ENCODE measurements around the gene OMP.

The OMP gene

DNA sequence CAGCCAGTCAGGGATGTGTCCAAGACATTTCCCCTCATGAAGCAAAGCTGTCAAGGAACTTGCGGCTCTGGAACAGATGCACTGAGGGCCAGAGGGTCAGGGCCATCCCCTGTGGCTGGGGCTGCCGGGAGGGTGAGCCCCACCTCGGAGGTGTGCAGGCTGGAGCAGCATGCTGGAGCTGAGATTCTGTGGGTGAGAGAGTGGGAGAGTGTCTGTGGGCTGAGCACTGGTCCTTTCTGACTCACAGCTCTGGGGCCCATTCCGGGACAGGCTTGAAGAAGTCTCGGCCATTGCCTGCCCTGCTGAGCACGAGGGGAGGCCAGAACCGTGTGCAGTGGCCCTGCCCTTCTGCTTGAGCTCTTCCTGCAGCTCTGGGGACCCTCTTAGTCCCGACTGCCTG, 2.1 kb downstream of the OMP start:
- no peak for DNase-seq (ENCODE audit: low read depth, low spot score)

DNA sequence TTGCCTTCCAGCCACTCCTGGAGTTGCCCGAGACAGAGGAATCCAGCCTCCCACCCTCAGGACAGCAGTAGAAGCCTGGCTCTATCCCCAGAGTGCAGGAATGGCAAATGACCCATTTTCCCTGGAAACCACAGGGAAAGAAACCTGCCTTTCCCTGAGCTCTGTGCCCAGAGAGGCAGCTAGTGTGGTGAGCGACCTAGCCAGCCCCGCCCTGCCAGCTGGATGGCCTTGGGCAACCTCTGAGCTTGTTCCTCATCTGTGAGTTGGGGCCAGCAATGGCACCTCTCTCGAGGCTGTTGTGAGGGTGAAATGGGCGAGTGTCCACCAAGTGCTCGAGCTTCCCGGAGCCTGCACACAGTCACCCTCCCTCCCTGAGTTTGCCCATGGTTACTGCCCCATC, 3.7 kb downstream of the OMP start:
- no peak for DNase-seq (ENCODE audit: low read depth, low spot score)

DNA sequence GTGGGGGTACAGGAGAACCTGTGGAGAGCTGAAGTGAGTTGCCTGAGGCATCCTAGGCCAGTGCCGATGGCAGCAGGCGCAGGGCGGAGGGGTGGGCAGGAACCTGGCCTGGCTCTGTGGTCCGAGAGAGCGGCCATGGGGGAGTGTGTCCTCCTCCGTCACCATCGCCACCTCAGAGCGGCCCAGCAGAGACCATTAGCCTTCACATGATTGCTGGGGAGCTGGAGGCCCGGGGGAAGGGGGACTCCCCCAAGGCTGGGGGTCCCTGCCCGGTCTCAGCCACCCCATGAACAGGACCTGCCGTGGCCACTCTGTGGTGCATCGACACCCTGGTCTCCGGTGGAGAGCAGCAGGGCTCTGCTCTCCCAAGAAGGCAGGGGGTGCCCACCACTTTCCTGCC, 4.1 kb downstream of the OMP start:
- no peak for DNase-seq (ENCODE audit: low read depth, low spot score)

DNA sequence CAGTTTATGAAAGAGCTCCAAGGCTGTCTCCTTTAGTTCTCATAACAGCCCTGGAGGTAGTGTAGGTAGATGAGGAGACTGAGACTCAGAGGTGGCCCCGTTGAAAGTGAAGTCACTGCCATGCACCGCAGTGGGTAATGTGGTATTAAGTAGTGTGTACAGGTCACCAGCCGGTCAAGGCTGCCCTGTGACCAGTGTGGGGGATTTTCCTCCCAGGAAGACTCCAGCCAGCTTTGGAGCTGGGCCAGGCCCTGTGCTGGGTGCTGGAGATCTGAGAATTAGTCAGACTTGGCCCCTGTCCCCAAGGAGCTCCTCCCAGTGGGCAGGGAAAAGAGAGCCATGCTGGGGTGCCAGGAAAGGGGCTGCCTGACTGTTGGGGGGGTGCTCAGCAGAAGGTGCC, 5.3 kb downstream of the OMP start:
- DNase-seq (ENCODE audit: low read depth, low spot score) = peak; percentile 56

DNA sequence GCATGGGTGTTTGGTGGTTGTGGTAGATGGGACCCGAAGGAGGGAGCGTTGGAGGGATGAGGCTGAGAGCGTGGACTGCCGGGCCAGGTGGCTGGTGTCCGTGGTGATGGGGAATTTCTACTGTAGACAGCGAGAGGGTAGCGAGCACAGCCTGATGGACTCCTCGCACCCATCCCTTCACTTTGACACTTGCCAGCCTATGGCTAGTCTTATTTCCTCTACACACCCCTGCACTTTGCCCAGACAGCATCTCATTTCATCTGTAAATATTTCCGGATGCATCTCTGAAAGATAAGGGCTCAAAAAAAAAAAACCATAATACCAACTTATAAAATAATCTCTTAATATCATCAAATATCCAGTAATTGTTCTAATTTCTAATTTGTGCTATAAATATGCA, 5.8 kb downstream of the OMP start:
- no peak for DNase-seq (ENCODE audit: low read depth, low spot score)

DNA sequence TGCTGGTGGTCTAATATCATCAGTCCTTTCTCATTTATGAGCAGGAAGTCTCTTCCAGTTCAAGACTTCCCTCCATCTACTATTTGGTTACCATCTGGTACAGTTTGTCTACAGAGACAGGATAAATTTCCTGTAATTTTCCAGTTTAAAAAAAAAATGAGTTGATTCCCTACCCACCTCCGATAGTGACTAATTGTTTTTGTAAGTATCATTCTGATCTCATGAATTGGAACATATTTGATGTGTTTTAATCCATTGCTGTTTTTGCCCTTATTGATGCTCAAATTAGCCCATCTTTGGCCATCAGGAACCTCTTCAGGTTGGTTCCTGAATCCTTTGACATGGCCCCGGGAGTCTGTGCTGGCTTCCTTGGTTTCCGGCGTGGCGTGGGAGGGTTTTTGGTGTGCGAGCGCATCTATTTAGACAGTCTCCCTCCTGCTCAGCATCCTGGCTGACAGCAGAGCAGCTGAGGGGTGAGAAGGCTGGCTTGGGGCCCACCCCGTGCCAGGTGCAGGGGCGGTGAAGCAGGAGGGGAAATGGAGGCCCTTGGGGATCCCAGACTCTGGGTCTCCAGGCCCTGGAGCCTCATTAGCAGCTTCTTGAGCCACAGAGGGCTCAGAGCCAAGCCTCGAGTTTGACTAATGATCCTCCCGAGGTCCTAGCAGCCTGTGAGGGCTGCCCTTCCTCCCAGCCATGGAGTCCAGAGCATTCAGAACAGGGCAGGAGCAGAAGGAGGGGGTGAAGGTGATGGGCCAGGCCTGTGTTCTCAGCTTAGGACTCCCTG, 6.8 kb downstream of the OMP start:
- no peak for DNase-seq (ENCODE audit: low read depth, low spot score)

DNA sequence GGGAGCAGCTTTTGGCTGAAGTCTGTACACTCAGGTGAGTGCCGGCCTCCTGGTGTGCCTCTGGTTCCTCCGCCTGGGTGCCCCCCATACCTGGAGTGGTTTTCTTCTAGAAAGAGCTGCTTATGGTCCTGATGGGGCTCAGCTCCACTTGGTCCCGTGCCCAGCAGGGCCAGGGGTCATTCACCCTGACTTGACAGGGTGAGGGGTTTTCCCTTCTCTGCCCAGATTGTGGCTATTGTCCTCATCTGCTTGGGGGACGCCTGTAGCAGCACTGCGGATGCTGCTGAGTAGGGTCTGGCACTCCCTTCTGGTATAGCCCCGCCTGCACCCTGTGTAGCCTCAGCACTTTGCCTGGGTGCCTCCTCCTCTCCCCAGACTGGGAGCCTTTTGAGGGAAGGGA, 8.2 kb downstream of the OMP start:
- no peak for DNase-seq (ENCODE audit: low read depth, low spot score)

DNA sequence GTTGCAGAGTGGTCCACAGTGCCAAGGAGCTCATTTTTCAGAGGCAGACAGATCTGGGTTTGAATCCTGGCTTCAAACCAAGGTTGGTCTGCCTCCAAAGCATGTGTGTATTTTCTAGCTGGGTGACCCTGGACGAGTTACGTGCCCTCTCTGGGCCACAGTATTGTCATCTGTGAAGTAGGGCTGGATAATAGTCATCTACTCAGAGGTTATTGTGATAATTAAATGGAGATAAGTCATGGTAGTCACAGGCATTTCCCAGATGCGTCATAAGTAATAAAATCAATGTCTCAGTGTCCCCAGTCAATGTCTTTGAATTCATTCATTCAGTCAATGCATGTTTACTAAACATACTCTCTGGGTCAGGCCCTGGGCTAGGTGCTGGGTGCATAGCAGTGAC, 8.6 kb downstream of the OMP start:
- no peak for DNase-seq (ENCODE audit: low read depth, low spot score)

DNA sequence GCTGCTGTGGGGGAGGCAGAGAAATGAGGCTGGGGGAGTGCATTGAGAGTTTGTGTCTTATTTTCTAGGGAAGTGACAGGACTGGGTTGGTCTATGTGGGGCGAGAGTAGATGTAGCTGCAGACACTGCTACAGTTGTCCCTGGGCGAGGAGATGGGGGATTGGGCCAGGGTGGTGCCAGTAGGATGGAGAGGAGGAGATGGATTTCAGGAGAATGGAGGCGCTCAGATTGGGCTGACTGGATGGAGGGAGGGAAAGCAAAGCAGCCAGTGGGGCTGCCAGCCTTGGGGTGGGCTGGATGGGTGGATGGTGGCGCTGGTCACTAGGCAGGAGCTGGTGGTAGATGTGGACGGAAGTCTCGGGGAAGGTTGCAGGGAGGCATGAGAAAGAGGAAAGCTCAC, 9.3 kb downstream of the OMP start:
- DNase-seq (ENCODE audit: low read depth, low spot score) = no peak

DNA sequence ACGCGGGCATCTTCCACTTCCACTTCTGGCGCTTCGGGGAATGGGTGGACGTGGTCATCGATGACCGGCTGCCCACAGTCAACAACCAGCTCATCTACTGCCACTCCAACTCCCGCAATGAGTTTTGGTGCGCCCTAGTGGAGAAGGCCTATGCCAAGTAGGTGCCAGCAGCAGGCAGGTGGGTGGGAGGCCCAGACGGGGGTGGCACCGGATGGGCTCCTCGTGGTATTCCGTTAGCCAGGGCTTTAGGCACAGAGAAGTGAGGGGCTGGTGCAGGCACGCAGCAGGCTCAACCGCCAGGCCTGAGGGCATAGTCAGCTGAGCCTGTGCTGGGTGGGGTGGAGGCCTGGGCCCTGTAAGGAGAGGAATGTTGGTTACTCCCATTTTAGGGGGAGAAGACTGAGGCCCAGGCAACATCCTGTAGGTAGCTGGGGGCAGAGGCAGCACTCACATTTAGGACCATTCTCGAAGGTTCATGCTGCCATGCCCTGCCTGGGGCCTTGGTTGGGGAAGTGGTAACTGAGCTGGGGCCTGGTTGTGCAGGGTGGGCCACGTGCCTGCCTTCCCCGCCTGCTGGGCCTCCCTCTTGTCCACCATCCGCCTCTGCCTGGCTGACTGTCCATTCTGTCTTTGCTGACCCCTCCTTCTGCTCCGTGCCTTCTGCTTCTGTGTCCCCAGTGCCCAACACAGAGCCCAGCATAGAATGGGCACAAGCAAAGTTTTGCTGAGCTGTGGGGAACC, 10.2 kb downstream of the OMP start:
- no peak for DNase-seq (ENCODE audit: low read depth, low spot score)

DNA sequence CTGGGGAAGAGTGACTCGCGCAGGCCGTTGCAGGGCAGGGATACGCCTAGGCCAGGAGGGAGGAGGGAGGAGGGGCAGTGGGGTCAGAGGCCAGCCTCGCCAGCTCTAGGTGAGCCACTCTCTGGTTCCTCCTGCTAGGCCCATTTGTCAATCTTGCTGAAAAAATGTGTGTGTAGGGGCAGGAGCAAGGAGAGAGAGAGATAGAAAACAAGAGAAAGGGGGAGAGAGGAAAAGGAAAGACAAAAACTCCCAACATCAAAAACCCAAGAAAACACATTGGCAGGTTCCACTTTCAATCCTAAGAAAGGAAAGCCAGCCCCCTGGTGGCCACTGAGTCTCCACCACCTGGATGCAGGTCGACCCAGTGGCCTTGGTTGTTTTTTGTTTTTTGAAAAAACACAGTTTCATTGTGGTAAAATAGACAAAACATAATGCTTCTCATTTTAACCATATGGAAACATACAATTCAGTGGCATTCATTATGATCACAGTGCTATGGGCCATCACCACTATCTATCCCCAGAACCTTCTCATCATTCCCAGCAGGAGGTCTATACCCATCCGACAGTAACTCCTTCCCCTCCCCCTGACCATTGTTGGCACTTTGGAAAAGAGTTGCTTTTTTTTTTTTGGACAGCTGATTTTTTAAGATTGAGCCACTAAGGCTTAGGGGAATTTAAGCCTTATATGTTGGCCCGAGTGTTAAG, 10.9 kb downstream of the OMP start:
- DNase-seq (ENCODE audit: low read depth, low spot score) = no peak

DNA sequence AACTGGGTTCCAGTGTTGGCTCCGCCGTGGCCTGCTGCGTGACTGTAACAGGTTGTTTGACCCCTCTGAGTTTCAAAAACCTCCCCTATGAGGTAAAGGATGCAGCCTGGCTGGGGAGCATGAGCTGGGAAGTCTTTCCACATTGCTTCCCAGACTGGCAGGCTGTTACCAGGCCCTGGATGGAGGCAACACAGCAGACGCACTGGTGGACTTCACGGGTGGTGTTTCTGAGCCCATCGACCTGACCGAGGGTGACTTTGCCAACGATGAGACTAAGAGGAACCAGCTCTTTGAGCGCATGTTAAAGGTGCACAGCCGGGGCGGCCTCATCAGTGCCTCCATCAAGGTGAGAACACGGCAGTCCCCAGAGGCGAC, 11.4 kb downstream of the OMP start:
- DNase-seq (ENCODE audit: low read depth, low spot score) = no peak

DNA sequence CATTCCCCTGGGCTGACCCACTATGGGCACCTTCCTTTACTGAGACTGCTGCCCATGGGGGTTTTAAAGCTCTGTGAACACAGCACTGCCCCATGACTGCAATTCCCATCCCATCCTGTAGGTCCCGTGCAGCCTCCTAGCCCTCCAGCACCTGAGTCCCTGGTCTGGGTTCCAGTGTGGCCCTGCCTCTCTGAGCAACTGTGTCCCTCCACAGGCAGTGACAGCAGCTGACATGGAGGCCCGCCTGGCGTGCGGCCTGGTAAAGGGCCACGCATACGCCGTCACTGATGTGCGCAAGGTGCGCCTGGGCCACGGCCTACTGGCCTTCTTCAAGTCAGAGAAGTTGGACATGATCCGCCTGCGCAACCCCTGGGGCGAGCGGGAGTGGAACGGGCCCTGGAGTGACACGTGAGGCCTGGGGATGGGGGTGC, 12.6 kb downstream of the OMP start:
- no peak for DNase-seq (ENCODE audit: low read depth, low spot score)

DNA sequence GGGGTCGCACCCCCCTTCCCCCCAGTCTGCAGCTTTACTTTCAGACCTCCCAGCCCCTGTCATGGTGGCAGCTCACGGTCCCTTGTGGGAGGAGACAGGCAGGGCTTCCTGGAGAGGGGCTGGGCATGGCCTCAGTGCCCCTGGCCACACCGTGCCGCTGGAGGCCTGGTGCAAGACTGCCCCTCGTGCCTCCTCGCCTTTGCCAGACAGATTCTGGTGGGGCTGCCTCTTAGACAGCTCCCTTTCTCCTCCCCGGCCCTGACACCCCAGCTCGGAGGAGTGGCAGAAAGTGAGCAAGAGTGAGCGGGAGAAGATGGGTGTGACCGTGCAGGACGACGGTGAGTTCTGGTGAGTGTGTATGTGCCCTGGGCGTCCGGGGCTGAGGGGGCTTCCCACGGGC, 13.3 kb downstream of the OMP start:
- no peak for DNase-seq (ENCODE audit: low read depth, low spot score)

DNA sequence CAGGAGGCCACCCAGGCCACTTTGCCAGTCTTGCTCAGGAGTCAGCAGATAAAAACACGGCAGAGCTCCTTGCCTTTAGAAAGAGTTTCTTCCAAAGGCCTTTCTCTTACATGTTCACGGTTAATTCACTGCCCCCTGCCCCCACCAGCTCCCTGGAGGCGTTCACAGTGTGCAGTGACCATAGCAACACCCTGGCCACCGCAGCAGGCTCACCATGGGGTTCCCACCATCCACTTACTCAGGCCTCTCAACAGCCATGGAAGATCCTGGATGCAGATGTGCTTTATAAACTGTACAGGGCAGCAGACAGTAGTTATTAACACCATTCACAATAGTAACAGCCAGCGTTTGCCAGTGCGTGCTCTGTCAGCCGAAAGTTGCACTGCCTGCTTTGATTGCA, 14.9 kb downstream of the OMP start:
- no peak for DNase-seq (ENCODE audit: low read depth, low spot score)

DNA sequence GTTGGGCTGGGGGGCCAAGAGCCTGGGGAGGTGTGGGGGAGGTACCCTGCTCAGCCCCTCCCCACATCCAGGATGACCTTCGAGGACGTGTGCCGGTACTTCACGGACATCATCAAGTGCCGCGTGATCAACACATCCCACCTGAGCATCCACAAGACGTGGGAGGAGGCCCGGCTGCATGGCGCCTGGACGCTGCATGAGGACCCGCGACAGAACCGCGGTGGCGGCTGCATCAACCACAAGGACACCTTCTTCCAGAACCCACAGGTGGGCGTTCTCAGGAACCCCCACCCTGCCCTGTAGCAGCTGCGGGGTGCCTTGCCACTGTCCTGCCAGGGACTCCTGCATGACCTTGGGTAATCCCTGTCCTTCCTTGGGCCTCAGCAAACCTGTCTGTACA, 15.4 kb downstream of the OMP start:
- no peak for DNase-seq (ENCODE audit: low read depth, low spot score)

DNA sequence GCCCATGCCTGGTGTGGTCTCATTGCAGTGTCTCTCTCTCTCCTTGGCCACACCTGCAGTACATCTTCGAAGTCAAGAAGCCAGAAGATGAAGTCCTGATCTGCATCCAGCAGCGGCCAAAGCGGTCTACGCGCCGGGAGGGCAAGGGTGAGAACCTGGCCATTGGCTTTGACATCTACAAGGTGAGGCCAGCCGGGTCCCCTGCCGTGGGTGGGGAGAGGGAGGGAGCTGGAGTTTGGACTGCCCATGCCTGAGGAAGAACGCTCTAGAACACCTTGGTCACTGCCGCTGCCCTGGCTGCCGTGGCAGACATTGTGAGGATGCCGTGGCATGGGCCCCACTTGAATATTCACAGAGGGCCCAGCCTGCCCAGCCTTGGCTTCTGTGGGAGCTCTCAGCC, 16.3 kb downstream of the OMP start:
- no peak for DNase-seq (ENCODE audit: low read depth, low spot score)

DNA sequence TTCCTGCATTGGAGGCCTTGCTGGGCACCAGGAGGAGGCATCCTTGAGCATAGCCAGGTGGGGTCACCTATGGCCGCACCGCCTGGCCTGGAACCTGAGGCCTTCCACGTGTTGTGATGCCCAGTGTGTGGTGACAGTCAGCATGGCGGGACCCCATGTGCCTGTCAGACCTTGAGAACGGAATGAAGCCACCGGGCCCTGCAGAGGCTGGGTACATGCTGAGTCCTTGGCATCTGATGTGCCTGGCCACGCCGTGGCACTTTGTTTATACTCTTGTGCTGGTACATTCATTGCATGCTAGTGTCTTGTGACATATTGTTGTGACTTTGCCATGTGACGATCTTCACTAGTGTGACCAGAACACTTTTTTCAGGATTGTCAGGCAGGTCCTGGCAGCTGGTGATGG, 16.9 kb downstream of the OMP start:
- no peak for DNase-seq (ENCODE audit: low read depth, low spot score)

DNA sequence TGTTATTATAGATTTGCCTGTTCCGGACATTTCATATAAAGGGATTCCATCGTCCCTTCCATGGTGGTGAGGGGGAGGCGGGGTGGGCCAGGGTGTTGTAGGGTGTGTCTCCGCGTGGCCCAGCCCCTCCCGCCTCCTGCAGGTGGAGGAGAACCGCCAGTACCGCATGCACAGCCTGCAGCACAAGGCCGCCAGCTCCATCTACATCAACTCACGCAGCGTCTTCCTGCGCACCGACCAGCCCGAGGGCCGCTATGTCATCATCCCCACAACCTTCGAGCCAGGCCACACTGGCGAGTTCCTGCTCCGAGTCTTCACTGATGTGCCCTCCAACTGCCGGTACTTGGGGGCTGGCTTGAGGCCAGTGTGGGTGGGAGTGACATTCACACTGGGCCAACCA, 17.9 kb downstream of the OMP start:
- DNase-seq (ENCODE audit: low read depth, low spot score) = no peak

DNA sequence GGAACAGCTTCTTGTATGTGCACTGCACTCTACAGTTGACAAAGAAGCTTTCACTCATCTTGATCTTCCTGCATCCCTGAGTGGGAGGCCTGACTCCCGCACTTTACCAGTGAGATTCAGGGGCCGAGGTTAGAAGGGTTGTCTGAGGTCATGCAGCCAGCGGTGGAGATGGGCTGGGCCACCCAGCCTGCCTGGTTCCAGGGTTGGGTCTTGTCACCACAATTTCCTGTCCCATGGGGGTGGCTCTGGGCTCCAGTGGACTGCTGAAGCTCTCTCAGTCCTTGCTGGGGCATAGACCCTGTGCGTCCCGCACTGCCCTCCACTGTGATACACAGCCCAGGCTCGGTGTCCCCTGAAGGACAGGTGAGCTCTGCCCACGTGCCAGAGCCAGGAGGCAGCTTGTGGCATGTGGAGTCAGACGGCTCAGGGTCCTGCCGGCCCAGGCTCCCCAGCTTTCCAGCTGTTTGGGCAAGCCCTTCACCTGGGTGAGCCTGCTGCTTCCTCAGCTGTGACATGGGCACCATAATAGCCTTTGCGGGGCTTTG, 18.5 kb downstream of the OMP start:
- DNase-seq (ENCODE audit: low read depth, low spot score) = no peak

DNA sequence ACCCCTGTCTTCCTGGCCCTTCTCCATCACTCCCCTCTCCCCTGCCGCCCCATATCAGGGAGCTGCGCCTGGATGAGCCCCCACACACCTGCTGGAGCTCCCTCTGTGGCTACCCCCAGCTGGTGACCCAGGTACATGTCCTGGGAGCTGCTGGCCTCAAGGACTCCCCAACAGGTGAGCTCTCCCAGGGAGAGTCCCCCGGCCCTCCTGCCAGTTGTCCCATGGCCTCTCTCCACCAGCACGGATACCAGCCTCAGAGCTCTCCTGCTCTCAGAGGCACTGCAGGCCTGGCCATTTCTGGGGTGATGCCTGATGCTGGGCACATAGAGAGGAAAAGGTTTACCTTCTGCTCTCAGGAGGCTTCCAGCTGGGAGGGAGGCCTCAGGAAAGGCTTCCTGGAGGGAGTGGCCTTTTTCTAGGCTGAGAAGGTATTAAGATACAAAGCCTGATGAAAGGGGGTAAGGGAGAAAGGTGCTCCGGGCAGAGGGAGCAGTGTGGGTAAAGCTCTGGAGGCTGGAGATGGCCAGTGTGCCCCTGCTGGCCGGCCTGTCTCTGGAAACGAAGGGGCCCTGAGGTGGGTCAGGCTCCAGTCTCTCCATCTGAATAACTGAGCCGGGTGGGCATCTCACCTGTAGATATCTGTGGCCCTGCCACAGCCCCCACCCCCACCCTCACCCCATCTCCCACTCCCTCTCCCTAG, 19.4 kb downstream of the OMP start:
- DNase-seq (ENCODE audit: low read depth, low spot score) = no peak
